ENCODE data around the gene BCL11B. TPM values are rescaled to one million over a fixed set of nuclear protein-coding genes. Genes with fewer than 3 reads are reported as not detected.

The BCL11B gene
- total and polyA plus RNA-seq, 2 donors (not counting 1 experiment from before 2014, with no cell fraction given) = 0.33 to 0.42 TPM

DNA sequence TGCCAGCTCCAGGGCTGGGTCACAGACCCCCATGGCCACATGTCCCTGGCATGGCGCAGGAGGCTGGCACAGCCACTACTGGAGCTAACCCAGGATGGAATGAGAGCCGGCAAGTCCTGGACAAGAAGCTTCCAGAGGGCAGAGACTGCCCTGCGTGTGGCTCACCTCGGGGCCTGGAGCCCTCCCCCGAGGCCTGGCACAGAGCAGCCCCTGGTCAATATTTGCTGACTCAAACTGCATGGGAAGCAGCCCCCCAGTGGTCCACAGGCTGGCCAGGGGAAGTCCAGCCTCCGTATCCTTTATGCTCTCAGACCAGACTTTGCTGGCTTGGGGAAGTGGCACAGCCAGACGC, 71.4 kb downstream of the BCL11B start:
- intact Hi-C loops (cut with micrococcal nuclease) = no loop called here
- H3K4me3 ChIP-seq (ENCODE audit: control extremely low read depth in 1 of 5, extremely low read depth in 1 of 5, insufficient read depth in 1 of 5, low read depth in 2 of 5, low read length in 4 of 5) = no peak overlapping the region

DNA sequence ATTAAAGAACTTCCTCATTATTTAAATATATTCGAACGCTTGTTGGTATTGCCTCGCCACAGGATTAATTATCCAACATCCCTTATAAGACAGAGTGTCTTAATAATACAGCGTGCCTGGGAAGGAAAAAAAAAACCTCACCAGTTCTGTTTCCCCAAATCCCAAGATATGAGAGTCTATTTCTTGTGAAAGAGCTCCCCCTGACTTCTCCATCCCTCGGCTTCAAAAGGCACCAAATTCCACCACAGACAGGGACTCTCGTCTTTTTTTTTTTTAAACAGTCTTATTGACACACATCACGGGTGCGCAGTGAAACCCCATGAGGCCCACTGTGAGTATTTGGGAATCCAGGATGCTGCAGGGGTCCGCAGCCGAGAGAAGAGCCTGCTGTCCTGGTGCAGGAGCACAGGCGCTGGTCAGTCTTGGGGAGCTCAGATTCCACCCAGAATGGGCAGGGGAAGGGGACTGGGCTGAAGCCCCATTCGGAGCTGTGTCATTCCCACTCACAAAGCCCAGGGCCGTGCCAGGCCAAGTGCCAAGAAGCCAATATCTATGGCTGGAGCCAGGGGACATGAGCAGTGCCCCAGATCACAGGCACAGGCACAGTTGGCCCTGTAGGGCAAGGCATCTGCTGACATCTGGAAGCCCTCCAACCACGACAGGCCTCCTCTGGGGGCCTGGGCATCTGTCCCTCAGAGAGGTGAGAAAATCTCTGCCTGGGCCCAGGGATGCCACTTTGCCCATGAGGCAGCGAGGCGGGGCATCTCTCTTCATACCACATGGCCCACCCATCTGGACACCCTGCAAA, 71.9 kb downstream of the BCL11B start:
- no peaks in the 10 kb centered on the region for H3K4me1 ChIP-seq (ENCODE audit: control insufficient read depth in 2 of 2, insufficient read depth in 2 of 2, low read length in 2 of 2)
- no peaks in the 10 kb centered on the region for H3K27me3 ChIP-seq (replicated peaks in 1 of 4; ENCODE audit: control extremely low read depth in 1 of 4, control insufficient read depth in 3 of 4, insufficient read depth in 4 of 4, low read length in 3 of 4)
- no peak overlapping the region for H3K9ac ChIP-seq (ENCODE audit: low read length)
- WGBS (ENCODE audit: insufficient coverage) = 74% methylated on average over 9 of the region's 16 CpGs
- Mint-ChIP-seq H3K9me3 (ENCODE audit: insufficient read depth) (no peaks in the 10 kb centered on the region), H3K27ac (no peak overlapping the region), H3K4me3 (no peak overlapping the region), H3K4me1 (no peaks in the 10 kb centered on the region), H3K27me3 (no peaks in the 10 kb centered on the region)
- H3K4me3 ChIP-seq (ENCODE audit: control extremely low read depth in 1 of 5, extremely low read depth in 1 of 5, insufficient read depth in 1 of 5, low read depth in 2 of 5, low read length in 4 of 5) = no peak overlapping the region
- ChIA-PET CTCF (interaction anchor here (0.7 kb wide), 1 partner anchor 1757 kb away, joined by 3 read pairs; no protein-coding TSS in a partner anchor), POLR2A (no interaction called here)
- H2AFZ ChIP-seq (ENCODE audit: insufficient read depth, low read depth, low read length, poor library complexity, severe bottlenecking) = no peak overlapping the region
- intact Hi-C loops (cut with micrococcal nuclease) = no loop called here
- no peak overlapping the region for H3K27ac ChIP-seq (ENCODE audit: low read length in 2 of 2)
- no peaks in the 10 kb centered on the region for H4K20me1 ChIP-seq (ENCODE audit: control insufficient read depth, insufficient read depth, low read length, poor library complexity, severe bottlenecking)
- H3K4me2 ChIP-seq (replicated peaks; ENCODE audit: low read depth, low read length, poor library complexity, severe bottlenecking) = no peak overlapping the region
- no peak for DNase-seq
- TF ChIP-seq, protein P1, sequence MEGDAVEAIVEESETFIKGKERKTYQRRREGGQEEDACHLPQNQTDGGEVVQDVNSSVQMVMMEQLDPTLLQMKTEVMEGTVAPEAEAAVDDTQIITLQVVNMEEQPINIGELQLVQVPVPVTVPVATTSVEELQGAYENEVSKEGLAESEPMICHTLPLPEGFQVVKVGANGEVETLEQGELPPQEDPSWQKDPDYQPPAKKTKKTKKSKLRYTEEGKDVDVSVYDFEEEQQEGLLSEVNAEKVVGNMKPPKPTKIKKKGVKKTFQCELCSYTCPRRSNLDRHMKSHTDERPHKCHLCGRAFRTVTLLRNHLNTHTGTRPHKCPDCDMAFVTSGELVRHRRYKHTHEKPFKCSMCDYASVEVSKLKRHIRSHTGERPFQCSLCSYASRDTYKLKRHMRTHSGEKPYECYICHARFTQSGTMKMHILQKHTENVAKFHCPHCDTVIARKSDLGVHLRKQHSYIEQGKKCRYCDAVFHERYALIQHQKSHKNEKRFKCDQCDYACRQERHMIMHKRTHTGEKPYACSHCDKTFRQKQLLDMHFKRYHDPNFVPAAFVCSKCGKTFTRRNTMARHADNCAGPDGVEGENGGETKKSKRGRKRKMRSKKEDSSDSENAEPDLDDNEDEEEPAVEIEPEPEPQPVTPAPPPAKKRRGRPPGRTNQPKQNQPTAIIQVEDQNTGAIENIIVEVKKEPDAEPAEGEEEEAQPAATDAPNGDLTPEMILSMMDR (IDR thresholded peaks at IDR 0.05) = no peak
- TF ChIP-seq EZH2 (IDR thresholded peaks at IDR 0.05; ENCODE audit: borderline replicate concordance, insufficient read depth, low read depth, low read length, poor library complexity, severe bottlenecking) = no peak
- no peaks in the 10 kb centered on the region for H3K36me3 ChIP-seq (replicated peaks in 1 of 2; ENCODE audit: control extremely low read depth in 1 of 2, control insufficient read depth in 1 of 2, extremely low read depth in 1 of 2, insufficient read depth in 2 of 2, low read length in 1 of 2)
- no peak for ATAC-seq (ENCODE audit: low read depth)
- H3K79me2 ChIP-seq (ENCODE audit: control insufficient read depth, insufficient read depth, low read length) = no peaks in the 10 kb centered on the region
- peaks cover 0 to 25% (median 0%) of the 10 kb centered on the region in 3 donors for H3K9me3 ChIP-seq (ENCODE audit: control extremely low read depth in 1 of 3, control insufficient read depth in 2 of 3, insufficient read depth in 1 of 3, low read length in 2 of 3)

More for the DNA sequence above, 71.4 kb downstream of the BCL11B start:
- Histone ChIP-seq H3K4me2 (replicated peaks; ENCODE audit: low read depth, low read length, poor library complexity, severe bottlenecking) (no peak overlapping the region), H3K9me3 (ENCODE audit: control extremely low read depth in 1 of 3, control insufficient read depth in 2 of 3, insufficient read depth in 1 of 3, low read length in 2 of 3) (peaks cover 0 to 27% (median 0%) of the 10 kb centered on the region in 3 donors), H4K20me1 (ENCODE audit: control insufficient read depth, insufficient read depth, low read length, poor library complexity, severe bottlenecking) (no peaks in the 10 kb centered on the region), H3K9ac (ENCODE audit: low read length) (no peak overlapping the region), H3K27me3 (replicated peaks in 1 of 4; ENCODE audit: control extremely low read depth in 1 of 4, control insufficient read depth in 3 of 4, insufficient read depth in 4 of 4, low read length in 3 of 4) (no peaks in the 10 kb centered on the region), H3K79me2 (ENCODE audit: control insufficient read depth, insufficient read depth, low read length) (no peaks in the 10 kb centered on the region), H3K4me1 (ENCODE audit: control insufficient read depth in 2 of 2, insufficient read depth in 2 of 2, low read length in 2 of 2) (no peaks in the 10 kb centered on the region), H3K27ac (ENCODE audit: low read length in 2 of 2) (no peak overlapping the region), H2AFZ (ENCODE audit: insufficient read depth, low read depth, low read length, poor library complexity, severe bottlenecking) (no peak overlapping the region), H3K36me3 (replicated peaks in 1 of 2; ENCODE audit: control extremely low read depth in 1 of 2, control insufficient read depth in 1 of 2, extremely low read depth in 1 of 2, insufficient read depth in 2 of 2, low read length in 1 of 2) (no peaks in the 10 kb centered on the region)
- ChIA-PET POLR2A (no interaction called here), CTCF (no interaction called here)
- no peaks in the 10 kb centered on the region for H3K9me3 Mint-ChIP-seq (ENCODE audit: insufficient read depth)
- H3K27me3 Mint-ChIP-seq = no peaks in the 10 kb centered on the region
- no peak overlapping the region for H3K4me3 Mint-ChIP-seq
- ATAC-seq (ENCODE audit: low read depth) (no peak), DNase-seq (no peak)
- no peak overlapping the region for H3K27ac Mint-ChIP-seq
- WGBS (ENCODE audit: insufficient coverage) = 84% methylated on average over 7 of the region's 7 CpGs
- TF ChIP-seq EZH2 (IDR thresholded peaks at IDR 0.05; ENCODE audit: borderline replicate concordance, insufficient read depth, low read depth, low read length, poor library complexity, severe bottlenecking) = no peak
- TF ChIP-seq, protein P1 (IDR thresholded peaks at IDR 0.05) = no peak
- H3K4me1 Mint-ChIP-seq = no peaks in the 10 kb centered on the region
